Bone marrow (tissue), 2 donors: ENCODE measurements around the gene CMC4.

Experiments
- DNase-seq, 2 donors: peaks; one replicate each; lab custom pipeline; 2025; lab: John Stamatoyannopoulos, UW

Gene CMC4

DNA sequence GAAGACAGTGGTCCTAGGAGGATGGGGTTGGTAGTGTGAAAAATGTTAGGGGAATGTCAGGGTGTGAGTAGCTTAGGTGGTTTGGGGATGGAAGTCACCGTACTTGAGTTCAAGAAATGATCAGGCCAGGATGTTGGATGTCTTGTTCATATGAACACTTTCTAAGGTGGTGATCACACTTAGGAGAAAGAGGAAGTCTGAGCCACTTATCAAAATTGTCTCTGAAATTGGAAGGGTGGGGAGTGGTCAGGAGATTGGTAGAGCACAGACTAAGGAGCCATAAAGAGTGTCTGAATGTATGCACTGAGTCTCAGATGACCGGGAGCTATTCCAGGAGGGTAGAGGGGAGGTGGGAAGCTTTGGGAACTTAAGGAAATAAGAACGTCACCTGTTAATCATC, 17.3 kb downstream of the CMC4 start:
- DNase-seq: no peak

DNA sequence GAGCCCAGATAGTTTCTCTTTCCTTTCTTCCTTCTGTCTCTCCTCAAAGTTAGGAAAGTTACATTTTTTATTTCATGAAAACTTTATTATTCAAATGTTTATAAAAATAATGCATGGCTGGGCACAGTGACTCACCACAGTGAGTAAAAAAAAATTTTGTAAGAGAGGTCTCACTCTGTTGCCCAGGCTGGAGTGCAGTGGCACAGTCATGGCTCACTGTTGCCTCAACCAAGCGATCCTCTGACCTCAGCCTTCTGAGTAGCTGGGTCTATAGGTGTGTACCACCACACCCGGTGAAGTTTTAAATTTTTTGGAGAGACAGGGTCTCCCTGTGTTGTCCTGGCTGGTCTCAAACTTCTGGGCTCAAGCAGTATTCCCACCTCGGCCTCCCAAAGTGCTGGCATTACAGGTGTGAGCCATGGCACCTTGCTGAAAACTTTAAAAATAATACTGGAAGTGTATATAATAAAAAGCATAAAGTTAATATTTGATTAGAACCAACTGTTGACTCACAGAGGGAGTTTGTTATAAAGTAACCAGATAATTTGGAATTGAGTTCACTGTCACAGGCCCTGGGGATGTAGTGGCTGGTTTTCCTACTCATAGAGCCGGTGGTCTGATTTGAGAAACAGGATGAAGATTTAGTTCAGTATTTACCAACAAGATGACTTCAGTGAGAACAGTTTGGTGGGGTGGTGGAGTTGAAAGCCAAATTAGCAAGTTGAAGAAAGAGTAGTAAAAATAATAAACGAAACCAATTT, 18.0 kb downstream of the CMC4 start:
- DNase-seq: no peak

DNA sequence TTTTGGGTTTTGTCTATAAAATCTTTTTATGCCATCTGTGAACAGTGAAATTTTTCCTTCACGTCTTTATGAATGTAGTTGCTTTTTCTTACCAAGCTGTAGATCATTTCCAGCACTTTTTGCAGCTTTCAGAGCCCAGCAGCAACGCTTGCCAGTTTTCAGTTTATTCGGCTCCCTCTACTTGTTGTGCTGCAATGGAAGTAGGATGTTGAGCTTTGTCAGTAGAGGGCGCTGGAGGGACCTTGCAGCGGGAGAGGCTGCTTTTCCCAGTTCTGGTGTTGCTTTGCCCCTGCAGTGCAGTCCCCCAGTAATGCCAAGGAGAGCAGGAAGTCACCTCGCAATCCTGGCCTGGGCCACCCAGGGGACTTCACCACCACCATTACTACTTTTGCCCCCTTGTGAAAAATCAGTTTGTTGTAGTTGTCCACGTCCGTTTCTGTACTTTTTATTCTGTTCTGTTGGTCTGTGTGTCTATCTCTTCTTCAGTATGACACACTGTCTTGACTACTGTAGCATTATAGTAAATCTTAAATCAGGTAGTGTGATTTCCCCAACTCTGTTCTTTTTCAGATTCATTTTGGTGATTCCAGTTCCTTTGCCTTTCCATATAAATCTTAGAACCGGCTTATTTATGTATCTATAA, 21.8 kb downstream of the CMC4 start:
- DNase-seq: no peak

DNA sequence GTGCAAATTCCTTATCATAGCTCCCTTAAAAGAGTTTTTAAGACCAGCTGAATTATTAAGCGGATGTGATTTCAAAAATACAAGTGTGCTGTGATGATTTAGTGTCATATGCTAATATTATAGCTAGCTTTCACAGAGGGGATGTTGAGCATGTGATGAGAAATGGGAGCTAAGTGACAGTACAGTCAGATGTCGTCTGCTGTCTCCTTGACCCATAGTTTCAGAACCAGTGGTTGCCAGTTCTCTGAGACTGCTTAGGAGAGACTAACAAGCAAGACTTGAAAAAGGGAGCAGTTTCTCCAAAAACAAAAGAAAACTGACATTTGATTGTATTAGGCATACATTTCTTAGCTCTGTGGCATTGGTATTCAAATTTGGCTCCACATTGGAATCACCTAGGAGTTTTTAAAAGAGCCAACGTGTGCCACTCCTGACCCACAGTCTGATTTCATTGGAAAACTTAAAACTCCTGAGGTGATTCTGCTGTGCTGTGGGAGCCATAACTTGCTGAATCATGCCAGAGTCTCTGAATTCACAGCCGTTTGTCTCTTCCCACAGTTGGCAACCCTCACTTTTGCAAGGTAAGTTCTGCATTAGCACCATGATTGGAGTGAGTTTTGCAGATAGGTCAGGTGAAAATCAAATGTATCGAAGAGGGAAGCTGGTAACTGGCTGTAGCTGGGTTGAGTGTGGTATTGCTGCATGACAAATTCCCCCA, 24.0 kb downstream of the CMC4 start:
- no peak for DNase-seq

DNA sequence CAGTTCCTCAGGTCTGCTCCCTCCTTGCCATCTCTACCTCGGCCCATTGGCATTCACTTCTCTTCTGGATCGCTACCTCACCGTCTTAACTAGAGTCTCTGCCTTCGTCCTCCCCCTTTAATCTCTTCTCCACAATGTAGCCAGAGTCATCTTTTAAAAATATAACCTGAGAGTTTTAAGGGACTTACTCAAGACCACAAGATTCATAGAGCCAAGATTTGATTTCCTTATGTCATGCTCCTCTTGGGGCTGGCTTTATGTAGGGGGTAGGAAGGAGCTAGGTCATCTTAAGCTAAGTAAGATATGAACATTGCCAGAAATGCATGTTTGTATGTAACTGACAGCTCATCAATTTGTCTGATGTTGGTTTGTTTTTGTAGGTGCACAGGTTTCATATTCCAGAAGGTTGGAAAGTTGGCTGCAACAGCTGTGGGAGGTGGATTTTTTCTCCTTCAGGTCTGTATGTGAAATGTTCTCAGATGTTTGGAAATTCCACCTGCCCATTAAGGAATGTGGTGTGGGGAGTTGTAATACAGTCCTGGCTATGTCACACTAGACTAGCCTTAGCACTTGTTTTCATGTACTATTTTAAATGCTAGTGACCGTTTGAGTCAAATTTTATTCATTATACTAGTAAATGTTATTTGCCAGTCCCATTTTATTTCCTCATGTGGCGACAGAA, 24.7 kb downstream of the CMC4 start:
- no peak for DNase-seq

DNA sequence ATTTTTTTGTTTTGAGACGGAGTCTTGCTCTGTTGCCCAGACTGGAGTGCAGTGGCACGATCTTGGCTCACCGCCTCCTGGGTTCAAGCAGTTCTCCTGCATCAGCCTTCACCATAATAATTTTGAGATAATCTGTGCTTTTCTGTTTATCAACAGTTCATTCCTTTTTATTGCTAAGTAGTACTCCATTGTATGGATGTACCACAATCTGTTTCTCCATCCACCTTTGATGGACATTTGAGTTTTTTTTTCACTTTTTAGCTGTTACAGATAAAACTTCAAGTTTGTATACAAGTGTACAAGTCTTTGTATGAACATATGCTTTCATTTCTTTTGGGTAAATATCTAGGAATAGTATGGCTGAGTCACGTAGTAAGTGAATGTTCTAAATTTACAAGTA, 35.2 kb downstream of the CMC4 start:
- DNase-seq: no peak

DNA sequence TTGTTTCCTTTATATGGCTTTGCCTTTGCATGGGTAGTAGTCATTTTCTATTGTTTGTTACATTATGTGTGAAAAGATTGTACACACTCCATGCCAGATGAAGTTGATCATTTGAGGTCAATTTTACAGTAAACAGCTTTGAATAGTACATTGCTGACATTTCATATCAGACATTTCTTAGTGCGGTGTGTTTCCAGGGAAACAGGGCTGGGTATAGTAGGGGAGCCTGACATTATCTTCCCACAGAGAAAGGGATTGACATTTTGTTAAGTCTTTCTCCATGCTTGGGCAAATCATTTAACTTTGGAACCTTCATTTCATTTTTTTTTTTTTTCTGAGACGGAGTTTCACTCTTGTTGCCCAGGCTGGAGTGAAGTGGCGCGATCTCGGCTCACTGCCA, 39.3 kb downstream of the CMC4 start:
- DNase-seq: no peak

DNA sequence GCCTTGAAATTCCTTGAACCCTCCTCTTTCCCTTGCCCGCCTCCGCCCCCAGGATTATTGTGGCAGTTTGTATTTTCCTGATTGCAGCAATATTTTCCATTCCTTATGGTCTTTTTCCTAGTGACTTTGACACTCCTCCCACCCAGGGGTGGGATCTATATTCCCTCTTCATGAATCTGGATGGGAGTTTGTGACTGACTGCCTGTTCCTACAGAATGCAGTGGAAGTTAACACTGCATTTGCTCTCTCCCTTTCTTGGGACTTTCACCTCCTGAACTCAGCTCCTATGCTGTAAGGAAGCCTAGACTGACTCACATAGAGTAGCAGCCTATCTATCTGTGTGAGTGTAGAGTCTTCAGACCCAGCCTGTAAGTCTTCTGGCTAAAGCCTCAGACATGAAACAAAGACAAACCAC, 42.1 kb downstream of the CMC4 start:
- DNase-seq: no peak

DNA sequence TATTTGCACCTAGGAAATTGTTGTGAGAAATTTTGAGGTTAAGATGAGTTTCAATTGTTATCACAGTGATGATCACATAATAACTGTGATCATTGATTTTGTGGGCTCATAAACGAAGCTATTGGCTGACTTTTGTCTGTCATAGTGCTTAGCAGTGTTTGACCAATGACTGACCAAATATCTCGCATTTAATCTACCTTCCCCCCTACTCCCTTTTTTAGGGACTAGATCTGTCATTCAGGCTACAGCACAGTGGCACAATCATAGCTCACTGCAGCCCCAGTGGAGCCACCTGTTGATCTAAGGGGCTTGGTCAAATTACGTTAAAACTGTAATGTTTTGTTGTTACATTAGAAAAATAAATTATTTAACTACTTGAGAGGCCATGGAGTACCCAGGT, 42.8 kb downstream of the CMC4 start:
- no peak for DNase-seq

DNA sequence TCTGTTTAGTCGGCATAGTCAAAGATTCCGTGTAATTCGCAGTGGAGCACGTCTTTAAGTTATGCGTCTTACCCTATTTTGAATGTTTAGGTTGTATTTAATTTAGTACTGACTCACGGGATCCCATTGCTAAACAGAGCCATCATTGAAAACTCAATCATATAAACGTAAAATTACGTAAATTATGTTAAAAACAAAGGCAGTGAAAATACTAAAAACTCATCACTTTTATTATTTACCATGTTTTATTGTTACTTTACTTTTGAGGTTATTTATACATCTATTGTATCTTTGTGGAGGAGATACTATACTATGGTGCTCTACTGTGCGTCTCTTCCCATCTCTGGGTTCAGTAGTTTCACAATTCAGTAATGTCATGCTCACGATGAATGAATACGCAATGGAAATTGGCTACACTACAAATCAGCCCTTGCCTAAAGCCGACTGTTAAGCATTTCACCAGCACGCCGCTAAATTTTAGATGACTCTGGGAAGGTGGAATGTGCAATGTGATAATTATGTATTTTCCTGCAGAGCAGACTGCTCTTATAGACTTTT, 43.3 kb downstream of the CMC4 start:
- DNase-seq: no peak

DNA sequence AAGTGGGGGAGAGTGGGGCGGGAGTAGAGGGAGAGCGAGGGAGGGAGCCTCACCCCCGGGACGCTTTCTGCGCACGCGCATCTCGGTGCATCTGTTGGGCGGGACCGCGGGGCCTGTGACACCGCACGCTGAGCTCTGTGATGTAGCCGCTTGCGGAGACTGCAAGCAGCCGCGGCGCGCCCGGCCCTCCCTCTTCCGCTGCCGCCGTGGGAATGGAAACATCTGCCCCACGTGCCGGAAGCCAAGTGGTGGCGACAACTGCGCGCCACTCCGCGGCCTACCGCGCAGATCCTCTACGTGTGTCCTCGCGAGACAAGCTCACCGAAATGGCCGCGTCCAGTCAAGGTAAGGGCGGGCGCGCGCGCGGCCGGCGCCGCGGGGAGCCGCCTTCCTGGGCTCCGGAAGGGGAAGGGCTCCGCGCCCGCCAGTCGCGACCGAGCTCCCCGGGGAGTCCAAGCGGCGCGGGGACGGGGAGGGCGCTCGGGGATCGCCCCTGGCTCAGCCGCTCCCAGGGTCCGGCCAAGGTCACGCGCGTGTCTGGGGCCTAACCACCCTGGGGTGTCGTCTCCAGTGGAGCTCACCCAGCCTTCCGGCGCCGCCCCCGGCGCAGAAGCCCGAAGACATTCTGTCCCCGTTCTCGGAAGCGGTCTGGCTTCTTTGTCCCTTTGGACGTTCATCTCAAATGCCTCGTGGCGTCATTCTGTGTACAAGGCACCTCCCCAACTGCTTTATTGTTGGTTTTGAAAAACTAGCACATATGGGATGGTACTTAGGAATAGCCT, 44.0 kb downstream of the CMC4 start, which contains the start of gene FUNDC2:
Gene FUNDC2 (plus strand): TSS at position 118 of the 782 bp plus-strand sequence. CDS start 95 bp downstream, at position 213.
- DNase-seq: peak; percentile 76 to 84

DNA sequence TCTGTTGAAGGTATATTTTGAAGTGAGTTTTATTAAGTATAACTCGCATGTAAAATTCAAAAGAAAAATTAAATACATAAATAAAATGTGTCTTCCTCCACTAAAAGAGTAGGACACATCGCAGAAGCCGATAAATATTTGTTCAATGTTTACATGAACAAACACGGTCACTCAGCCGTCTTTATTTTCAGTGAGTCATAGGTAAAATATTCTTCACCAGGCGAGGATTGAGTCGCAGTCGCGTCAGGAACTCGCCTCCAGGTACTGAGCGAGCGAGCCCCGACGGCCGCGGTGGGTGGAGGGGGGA, 44.6 kb downstream of the CMC4 start:
- no peak for DNase-seq

DNA sequence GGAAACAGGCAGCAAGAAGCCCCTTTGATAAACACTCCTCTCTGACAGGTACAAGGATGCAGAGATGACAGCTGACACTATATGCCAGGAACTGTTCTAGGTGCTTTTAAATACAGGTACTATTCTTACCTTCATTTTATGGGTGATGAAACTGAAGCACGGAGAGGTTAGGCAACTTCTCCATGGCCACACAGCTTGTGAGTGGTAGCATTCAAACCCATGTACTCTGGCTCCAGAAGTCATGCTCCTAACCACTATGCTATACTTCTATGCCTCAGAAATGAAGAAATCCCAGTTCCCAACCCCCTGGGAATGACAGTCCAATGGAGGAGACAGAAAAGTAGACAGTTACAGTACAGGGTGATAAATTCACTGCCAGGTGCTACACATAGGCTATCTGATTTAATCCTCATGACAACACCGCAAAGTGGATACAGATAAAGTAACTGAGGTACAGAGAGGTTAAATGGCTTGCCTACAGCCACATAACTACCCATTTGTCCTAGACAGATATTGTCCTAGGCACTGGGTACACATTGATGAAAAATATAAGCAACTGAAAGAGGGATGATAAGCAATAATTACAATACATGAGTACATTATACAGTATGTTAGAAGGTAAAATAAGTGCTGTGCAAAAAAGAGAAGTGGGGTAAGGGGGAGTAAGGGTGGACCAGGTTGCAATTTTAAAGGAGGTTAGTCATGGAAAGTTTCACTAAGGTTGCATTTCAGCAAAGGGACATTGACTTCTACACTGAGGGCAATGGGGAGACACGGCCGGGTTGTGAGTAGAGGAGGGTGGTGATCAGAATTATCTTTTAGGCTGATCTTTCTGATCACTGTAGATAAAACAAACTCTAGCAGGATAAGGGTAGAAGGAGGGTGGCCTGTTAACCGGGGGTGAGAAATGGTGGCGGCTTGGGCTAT, 46.8 kb downstream of the CMC4 start:
- no peak for DNase-seq

DNA sequence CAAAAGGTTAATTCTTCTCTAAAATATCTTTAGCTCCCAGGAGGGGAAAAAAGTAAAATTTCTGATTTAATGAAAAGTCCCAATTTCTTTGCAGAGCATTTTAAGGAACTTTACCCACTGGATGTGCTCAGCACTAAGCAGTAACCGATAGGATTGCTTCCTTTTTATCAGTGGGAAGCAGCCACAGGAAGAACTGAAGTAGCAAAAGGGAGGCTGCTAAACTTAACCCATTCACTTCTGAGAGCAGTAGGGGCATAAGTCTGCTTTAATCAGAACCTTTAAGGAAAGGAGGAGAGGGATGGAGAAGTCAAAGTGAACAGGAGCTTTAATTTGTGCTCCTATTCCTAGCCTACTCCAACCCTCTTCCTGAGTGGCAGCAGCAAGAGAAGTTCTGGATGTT, 48.4 kb downstream of the CMC4 start, which contains the start of gene F8:
Gene F8 (minus strand): TSS at position 139 of the 400 bp plus-strand sequence. CDS start 171 bp downstream, outside the sequence.
- DNase-seq: no peak

DNA sequence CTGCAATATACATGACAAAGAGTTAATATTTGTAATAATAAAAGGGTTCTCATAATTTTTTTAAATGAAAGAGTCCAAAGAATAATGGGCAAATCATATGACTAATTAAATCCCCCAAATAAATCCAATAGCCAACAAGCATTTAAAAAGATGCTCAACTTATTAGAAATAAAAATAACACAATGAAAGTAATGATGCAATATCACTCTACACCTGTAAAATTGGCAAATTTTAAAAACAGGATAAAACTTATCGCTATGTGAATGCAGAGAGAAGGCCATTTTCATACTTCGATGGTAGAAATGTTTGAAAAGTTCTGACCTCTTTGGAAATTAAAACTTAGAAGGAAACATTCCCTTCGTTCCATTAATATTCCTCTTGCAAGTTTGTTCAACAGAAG, 50.3 kb downstream of the CMC4 start:
- no peak for DNase-seq
